NCI-H2196 treated with DMSO at 0.1 percent for 48 hours (cell line): ENCODE data around the gene SYNPO2.

Experiments used
- DNase-seq: peaks from one replicate; lab custom pipeline; 2025; ENCODE audit not compliant: unreplicated experiment; lab: John Stamatoyannopoulos, UW

Gene SYNPO2

GRCh38 chr4:118927974-118928373, 39.3 kb downstream of the SYNPO2 start:
- DNase-seq: no peak

GRCh38 chr4:118930255-118930654, 41.6 kb downstream of the SYNPO2 start:
- DNase-seq: no peak

- no peak for DNase-seq
These were observed 43.1 kb downstream of the SYNPO2 start for GRCh38 chr4:118931786-118932185.

GRCh38 chr4:118935819-118936218, 47.2 kb downstream of the SYNPO2 start:
- no peak for DNase-seq

- DNase-seq: no peak
These were observed 47.8 kb downstream of the SYNPO2 start for GRCh38 chr4:118936406-118936805.

- no peak for DNase-seq
These were observed 50.6 kb downstream of the SYNPO2 start for GRCh38 chr4:118939169-118939783.

GRCh38 chr4:118941149-118941548, 52.5 kb downstream of the SYNPO2 start:
- DNase-seq: no peak

GRCh38 chr4:118941799-118942198, 53.1 kb downstream of the SYNPO2 start:
- DNase-seq: no peak

- DNase-seq: no peak
These were observed 53.8 kb downstream of the SYNPO2 start for GRCh38 chr4:118942465-118942864.

- no peak for DNase-seq
These were observed 58.4 kb downstream of the SYNPO2 start for GRCh38 chr4:118947095-118947494.

- no peak for DNase-seq
These were observed 60.0 kb downstream of the SYNPO2 start for GRCh38 chr4:118948545-118949144.

GRCh38 chr4:118950224-118950623, 61.6 kb downstream of the SYNPO2 start:
- no peak for DNase-seq

GRCh38 chr4:118950929-118951570, 62.4 kb downstream of the SYNPO2 start:
- DNase-seq: no peak

GRCh38 chr4:118953276-118953675, 64.6 kb downstream of the SYNPO2 start:
- no peak for DNase-seq

- no peak for DNase-seq
These were observed 65.6 kb downstream of the SYNPO2 start for GRCh38 chr4:118954246-118954645.

- no peak for DNase-seq
These were observed 66.9 kb downstream of the SYNPO2 start for GRCh38 chr4:118955515-118955914.

GRCh38 chr4:118957722-118958445, 69.2 kb downstream of the SYNPO2 start:
- no peak for DNase-seq

GRCh38 chr4:118962540-118962939, 73.9 kb downstream of the SYNPO2 start:
- DNase-seq: no peak

GRCh38 chr4:118964891-118965411, 76.3 kb downstream of the SYNPO2 start:
- no peak for DNase-seq

- no peak for DNase-seq
These were observed 78.7 kb downstream of the SYNPO2 start for GRCh38 chr4:118967393-118967792.

GRCh38 chr4:118968005-118968404, 79.4 kb downstream of the SYNPO2 start:
- no peak for DNase-seq

- DNase-seq: no peak
These were observed 80.2 kb downstream of the SYNPO2 start for GRCh38 chr4:118968813-118969212.
